ENCODE measurements around the gene CLCA2. TPM values are rescaled to one million over a fixed set of nuclear protein-coding genes. Genes with fewer than 3 reads are reported as not detected.

The CLCA2 gene
- total RNA-seq, 1 donor from 2014 or later = not detected

DNA sequence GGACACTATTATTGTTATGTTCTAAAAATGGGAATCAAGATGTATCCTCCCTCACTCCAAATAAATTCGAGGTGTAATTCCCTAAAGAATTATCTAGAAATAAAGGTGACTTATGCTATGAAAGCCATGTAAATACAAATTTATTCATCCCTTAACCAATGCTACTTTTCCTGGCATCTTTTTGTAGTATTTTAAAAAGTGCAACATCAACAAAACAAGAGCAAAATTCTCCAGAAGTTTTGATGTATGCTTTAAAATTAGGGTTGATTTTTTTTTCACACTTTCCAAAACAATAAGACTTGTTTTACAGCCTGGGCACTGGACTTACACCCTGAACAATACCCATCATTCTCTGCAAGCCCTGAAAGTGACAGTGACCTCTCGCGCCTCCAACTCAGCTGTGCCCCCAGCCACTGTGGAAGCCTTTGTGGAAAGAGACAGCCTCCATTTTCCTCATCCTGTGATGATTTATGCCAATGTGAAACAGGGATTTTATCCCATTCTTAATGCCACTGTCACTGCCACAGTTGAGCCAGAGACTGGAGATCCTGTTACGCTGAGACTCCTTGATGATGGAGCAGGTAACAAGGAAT lies 23.3 kb downstream of the CLCA2 start:
- no peak for TF ChIP-seq CTCF (IDR thresholded peaks at IDR 0.05)

GRCh38 chr1:86448670-86449069 lies 24.7 kb downstream of the CLCA2 start:
- Mint-ChIP-seq H3K27me3 (no peaks in the 10 kb centered on the region), H3K9me3 (no peaks in the 10 kb centered on the region), H3K4me3 (no peak overlapping the region), H3K4me1 (no peaks in the 10 kb centered on the region), H3K36me3 (ENCODE audit: low read depth) (no peaks in the 10 kb centered on the region), H3K27ac (no peak overlapping the region)
- TF ChIP-seq CTCF (IDR thresholded peaks at IDR 0.05) = no peak
- ATAC-seq (ENCODE audit: low read depth) (no peak), DNase-seq (no peak)
- intact Hi-C loops (cut with micrococcal nuclease) = no loop called here
- CTCF ChIA-PET = no interaction called here
- POLR2A ChIA-PET = no interaction called here

More for the DNA sequence above, 23.3 kb downstream of the CLCA2 start:
- no peak for ATAC-seq (ENCODE audit: low read depth)
- intact Hi-C loops (cut with micrococcal nuclease) = no loop called here
- no peaks in the 10 kb centered on the region for H3K36me3 Mint-ChIP-seq (ENCODE audit: low read depth)
- no peak for DNase-seq
- no peaks in the 10 kb centered on the region for H3K9me3 Mint-ChIP-seq
- H3K4me3 Mint-ChIP-seq = no peak overlapping the region
- H3K4me1 Mint-ChIP-seq = no peaks in the 10 kb centered on the region
- no peaks in the 10 kb centered on the region for H3K27me3 Mint-ChIP-seq
- no peak overlapping the region for H3K27ac Mint-ChIP-seq
- CTCF ChIA-PET = no interaction called here
- POLR2A ChIA-PET = no interaction called here

DNA sequence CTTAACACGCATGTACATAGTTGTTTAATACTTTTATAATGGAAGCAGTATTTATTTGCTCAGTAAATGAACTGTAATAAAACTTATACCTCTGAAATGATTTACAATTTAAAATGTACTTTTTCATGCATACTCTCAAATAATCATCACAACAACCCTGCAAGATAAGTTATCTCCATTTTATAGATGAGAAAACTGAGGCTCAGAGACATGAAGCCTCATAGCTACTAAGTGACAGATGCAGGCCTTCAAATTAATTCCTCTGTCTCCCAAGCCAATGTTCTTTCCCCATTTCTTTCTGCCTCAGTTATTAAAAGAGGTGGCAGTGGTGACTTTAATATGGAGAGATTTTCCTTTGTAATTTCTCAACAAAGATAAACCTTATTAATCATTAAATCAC lies 25.1 kb downstream of the CLCA2 start:
- H3K4me3 Mint-ChIP-seq = no peak overlapping the region
- POLR2A ChIA-PET = no interaction called here
- no peak overlapping the region for H3K27ac Mint-ChIP-seq
- H3K4me1 Mint-ChIP-seq = no peaks in the 10 kb centered on the region
- no peaks in the 10 kb centered on the region for H3K9me3 Mint-ChIP-seq
- intact Hi-C loops (cut with micrococcal nuclease) = no loop called here
- TF ChIP-seq CTCF (IDR thresholded peaks at IDR 0.05) = no peak
- H3K36me3 Mint-ChIP-seq (ENCODE audit: low read depth) = no peaks in the 10 kb centered on the region
- ATAC-seq (ENCODE audit: low read depth) (no peak), DNase-seq (no peak)
- no peaks in the 10 kb centered on the region for H3K27me3 Mint-ChIP-seq
- CTCF ChIA-PET = no interaction called here

DNA sequence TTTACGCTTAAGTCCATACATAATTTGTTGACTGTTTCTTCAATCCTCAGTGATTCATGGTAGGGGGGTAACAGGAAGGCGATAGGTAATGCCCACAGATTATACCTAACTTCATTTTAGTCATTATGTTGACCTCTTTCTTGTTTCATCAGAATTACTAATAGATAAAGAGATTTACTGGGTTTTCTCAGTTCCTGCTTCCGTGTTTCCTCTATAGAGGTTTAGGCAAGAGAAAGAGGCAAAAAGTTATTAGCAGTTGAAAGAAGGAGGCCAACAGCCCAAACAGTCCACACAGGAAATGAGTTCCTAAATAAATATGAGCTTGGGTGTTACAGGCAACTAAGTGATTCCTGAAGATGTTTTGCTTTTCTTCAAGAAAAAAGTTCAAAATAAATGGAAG lies 26.9 kb downstream of the CLCA2 start:
- Mint-ChIP-seq H3K36me3 (ENCODE audit: low read depth) (no peaks in the 10 kb centered on the region), H3K27ac (no peak overlapping the region), H3K9me3 (no peaks in the 10 kb centered on the region), H3K4me3 (no peak overlapping the region), H3K27me3 (no peaks in the 10 kb centered on the region), H3K4me1 (no peaks in the 10 kb centered on the region)
- no peak for TF ChIP-seq CTCF (IDR thresholded peaks at IDR 0.05)
- ChIA-PET CTCF (interaction anchor here (1.1 kb wide), 1 partner anchor 70 kb away, joined by 3 read pairs; no protein-coding TSS in a partner anchor), POLR2A (no interaction called here)
- intact Hi-C loops (cut with micrococcal nuclease) = no loop called here
- no peak for ATAC-seq (ENCODE audit: low read depth)
- DNase-seq = no peak

GRCh38 chr1:86453664-86454063 lies 29.7 kb downstream of the CLCA2 start:
- no peak overlapping the region for H3K27ac Mint-ChIP-seq
- H3K4me1 Mint-ChIP-seq = no peaks in the 10 kb centered on the region
- intact Hi-C loops (cut with micrococcal nuclease) = no loop called here
- no peak overlapping the region for H3K4me3 Mint-ChIP-seq
- CTCF ChIA-PET = no interaction called here
- H3K9me3 Mint-ChIP-seq = no peaks in the 10 kb centered on the region
- no peak for TF ChIP-seq CTCF (IDR thresholded peaks at IDR 0.05)
- peaks cover 5% of the 10 kb centered on the region for H3K27me3 Mint-ChIP-seq
- no peaks in the 10 kb centered on the region for H3K36me3 Mint-ChIP-seq (ENCODE audit: low read depth)
- ATAC-seq (ENCODE audit: low read depth) (no peak), DNase-seq (no peak)
- POLR2A ChIA-PET = no interaction called here
